Measurements from ENCODE around the gene PRSS38. TPM values are rescaled to one million over a fixed set of nuclear protein-coding genes. Genes with fewer than 3 reads are reported as not detected.
"Not testable (repeated sequence)": the region's sequence is repeated elsewhere in the genome, so short reads cannot be mapped to it uniquely, and the experiment has no call there.

PRSS38 gene
- total RNA-seq, 1 experiment from 2014 or later, result not detected

DNA sequence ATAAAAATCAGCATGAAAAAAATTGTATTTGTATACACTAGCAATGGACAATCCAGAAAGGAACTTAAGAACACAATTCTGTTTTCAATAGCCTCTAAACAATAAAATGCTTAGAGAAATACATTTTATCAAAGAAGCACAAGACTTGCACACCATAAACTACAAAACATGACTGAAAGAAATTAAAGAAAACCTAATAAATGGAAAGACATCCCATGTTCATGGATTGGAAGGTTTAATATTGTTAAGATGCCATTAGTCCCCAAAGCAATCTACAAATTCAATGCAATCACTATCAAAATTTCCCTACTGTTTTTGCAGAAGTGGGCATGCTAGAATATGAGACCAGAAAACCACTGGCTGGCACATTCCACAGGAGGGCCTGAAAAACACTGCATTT is 49.4 kb downstream of the PRSS38 start:
- ChIA-PET POLR2A (no interaction called here), CTCF (interaction anchor here (1.1 kb wide), 1 partner anchor 81 kb away, joined by 3 read pairs; no protein-coding TSS in a partner anchor)
- DNase-seq (ENCODE audit: unreplicated experiment), result no peak
- Mint-ChIP-seq H3K27ac (ENCODE audit: low read depth, unreplicated experiment) (no peak overlapping the region), H3K9me3 (ENCODE audit: unreplicated experiment) (no peaks in the 10 kb centered on the region), H3K36me3 (ENCODE audit: insufficient read depth, unreplicated experiment) (no peaks in the 10 kb centered on the region), H3K4me1 (ENCODE audit: insufficient read depth, unreplicated experiment) (no peaks in the 10 kb centered on the region), H3K4me3 (ENCODE audit: unreplicated experiment) (no peak overlapping the region), H3K27me3 (ENCODE audit: insufficient read depth, unreplicated experiment) (no peaks in the 10 kb centered on the region)
- BruUV-seq (replicated peaks), result no TSS peak
- TF ChIP-seq, protein P1, sequence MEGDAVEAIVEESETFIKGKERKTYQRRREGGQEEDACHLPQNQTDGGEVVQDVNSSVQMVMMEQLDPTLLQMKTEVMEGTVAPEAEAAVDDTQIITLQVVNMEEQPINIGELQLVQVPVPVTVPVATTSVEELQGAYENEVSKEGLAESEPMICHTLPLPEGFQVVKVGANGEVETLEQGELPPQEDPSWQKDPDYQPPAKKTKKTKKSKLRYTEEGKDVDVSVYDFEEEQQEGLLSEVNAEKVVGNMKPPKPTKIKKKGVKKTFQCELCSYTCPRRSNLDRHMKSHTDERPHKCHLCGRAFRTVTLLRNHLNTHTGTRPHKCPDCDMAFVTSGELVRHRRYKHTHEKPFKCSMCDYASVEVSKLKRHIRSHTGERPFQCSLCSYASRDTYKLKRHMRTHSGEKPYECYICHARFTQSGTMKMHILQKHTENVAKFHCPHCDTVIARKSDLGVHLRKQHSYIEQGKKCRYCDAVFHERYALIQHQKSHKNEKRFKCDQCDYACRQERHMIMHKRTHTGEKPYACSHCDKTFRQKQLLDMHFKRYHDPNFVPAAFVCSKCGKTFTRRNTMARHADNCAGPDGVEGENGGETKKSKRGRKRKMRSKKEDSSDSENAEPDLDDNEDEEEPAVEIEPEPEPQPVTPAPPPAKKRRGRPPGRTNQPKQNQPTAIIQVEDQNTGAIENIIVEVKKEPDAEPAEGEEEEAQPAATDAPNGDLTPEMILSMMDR (IDR thresholded peaks at IDR 0.05; ENCODE audit: unreplicated experiment), result no peak
- intact Hi-C loops (cut with micrococcal nuclease), result no loop called here

DNA sequence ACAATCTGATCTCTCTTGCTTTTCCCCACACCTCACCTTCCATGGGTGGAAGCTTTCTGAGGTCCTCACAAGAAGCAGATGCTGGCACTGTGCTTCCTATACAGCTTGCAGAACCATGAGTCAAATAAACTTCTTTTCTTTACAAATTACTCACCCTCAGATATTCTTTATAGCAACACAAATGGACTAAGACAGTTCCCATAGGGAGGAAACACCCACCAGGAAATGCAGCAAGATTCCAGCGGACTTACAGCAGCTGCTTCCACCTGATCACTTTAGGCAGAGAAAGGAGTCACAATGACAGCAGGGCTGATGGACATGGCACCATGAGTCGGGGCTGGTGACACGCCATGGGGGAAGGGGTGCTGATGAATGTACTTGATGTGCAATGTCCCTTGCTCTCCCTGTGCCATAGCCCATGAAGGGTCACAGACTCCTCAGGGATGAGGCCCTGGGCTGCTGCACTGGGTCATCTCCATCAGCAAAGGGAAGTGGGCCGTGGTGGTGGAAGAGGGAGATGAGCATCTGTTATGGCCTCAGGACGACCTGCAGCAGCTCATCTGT is 53.9 kb downstream of the PRSS38 start:
- BruUV-seq (replicated peaks), result no TSS peak
- no peaks in the 10 kb centered on the region for H3K4me1 Mint-ChIP-seq (ENCODE audit: insufficient read depth, unreplicated experiment)
- intact Hi-C loops (cut with micrococcal nuclease), result no loop called here
- peaks cover 7% of the 10 kb centered on the region for H3K9me3 Mint-ChIP-seq (ENCODE audit: unreplicated experiment)
- no peak for DNase-seq (ENCODE audit: unreplicated experiment)
- no peak overlapping the region for H3K4me3 Mint-ChIP-seq (ENCODE audit: unreplicated experiment)
- ChIA-PET POLR2A (no interaction called here), CTCF (interaction anchor here (0.6 to 1.1 kb wide), 3 partner anchors 16 to 182 kb away, joined by 3 read pairs; no protein-coding TSS in a partner anchor)
- TF ChIP-seq, protein P1 (IDR thresholded peaks at IDR 0.05; ENCODE audit: unreplicated experiment), result no peak
- H3K36me3 Mint-ChIP-seq (ENCODE audit: insufficient read depth, unreplicated experiment), result no peaks in the 10 kb centered on the region
- H3K27ac Mint-ChIP-seq (ENCODE audit: low read depth, unreplicated experiment), result no peak overlapping the region
- peaks cover 16% of the 10 kb centered on the region for H3K27me3 Mint-ChIP-seq (ENCODE audit: insufficient read depth, unreplicated experiment)

DNA sequence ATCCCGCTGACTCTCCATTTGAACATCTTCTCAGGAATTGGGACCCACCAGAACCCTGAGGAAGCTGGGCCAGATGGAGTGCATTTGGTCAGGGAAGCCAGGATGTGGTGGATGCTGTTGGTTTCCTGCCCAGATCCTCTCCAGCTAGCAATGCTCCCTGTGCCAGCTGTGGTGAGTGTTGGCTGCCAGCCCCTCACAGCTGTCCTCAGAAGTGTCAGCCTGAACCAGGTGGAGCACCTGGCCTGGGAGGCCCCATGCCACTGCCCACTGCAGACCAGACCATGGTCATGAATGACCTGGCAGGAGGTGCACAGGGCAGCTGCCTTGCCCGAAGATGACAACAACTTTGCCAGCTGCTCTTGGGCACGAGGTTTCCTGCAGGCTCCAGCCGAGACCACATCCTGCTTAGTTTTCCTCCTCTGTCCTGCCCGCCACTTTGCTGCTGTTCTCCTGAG is 54.4 kb downstream of the PRSS38 start:
- POLR2A ChIA-PET, result no interaction called here
- BruUV-seq (replicated peaks), result no TSS peak
- intact Hi-C loops (cut with micrococcal nuclease), result no loop called here
- CTCF ChIA-PET, result interaction anchor here (0.6 to 1.1 kb wide), 3 partner anchors 16 to 182 kb away, joined by 3 read pairs; no protein-coding TSS in a partner anchor
- no peak overlapping the region for H3K4me3 Mint-ChIP-seq (ENCODE audit: unreplicated experiment)
- no peaks in the 10 kb centered on the region for H3K4me1 Mint-ChIP-seq (ENCODE audit: insufficient read depth, unreplicated experiment)
- H3K9me3 Mint-ChIP-seq (ENCODE audit: unreplicated experiment), result peaks cover 13% of the 10 kb centered on the region
- TF ChIP-seq, protein P1 (IDR thresholded peaks at IDR 0.05; ENCODE audit: unreplicated experiment), result no peak
- peaks cover 21% of the 10 kb centered on the region for H3K27me3 Mint-ChIP-seq (ENCODE audit: insufficient read depth, unreplicated experiment)
- DNase-seq (ENCODE audit: unreplicated experiment), result no peak
- H3K36me3 Mint-ChIP-seq (ENCODE audit: insufficient read depth, unreplicated experiment), result no peaks in the 10 kb centered on the region
- H3K27ac Mint-ChIP-seq (ENCODE audit: low read depth, unreplicated experiment), result no peak overlapping the region

DNA sequence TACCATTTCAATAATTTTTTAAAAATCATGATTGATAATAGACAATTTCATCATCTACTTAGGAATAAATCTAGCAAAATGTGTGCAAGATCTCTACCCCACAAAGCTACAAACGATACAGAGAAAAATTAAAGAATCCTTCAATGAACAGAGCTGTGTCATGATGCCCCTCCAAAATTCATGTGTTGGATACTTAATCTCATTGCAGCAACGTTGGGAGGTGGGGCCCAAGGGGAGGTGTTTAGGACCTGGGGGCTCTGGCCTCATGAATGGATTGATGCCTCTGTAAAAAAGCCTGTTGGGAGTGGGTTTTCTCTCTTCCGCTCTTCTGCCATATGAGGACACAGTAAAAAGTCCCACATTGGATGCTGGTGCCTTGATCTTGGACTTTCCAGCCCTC is 54.9 kb downstream of the PRSS38 start:
- ChIA-PET POLR2A (no interaction called here), CTCF (interaction anchor here (1.1 kb wide), 2 partner anchors 21 to 107 kb away, joined by 3 read pairs; no protein-coding TSS in a partner anchor)
- no peaks in the 10 kb centered on the region for H3K36me3 Mint-ChIP-seq (ENCODE audit: insufficient read depth, unreplicated experiment)
- TF ChIP-seq, protein P1 (IDR thresholded peaks at IDR 0.05; ENCODE audit: unreplicated experiment), result no peak
- peaks cover 14% of the 10 kb centered on the region for H3K9me3 Mint-ChIP-seq (ENCODE audit: unreplicated experiment)
- no peak overlapping the region for H3K27ac Mint-ChIP-seq (ENCODE audit: low read depth, unreplicated experiment)
- no TSS peak for BruUV-seq (replicated peaks)
- H3K4me1 Mint-ChIP-seq (ENCODE audit: insufficient read depth, unreplicated experiment), result no peaks in the 10 kb centered on the region
- H3K27me3 Mint-ChIP-seq (ENCODE audit: insufficient read depth, unreplicated experiment), result peaks cover 26% of the 10 kb centered on the region
- intact Hi-C loops (cut with micrococcal nuclease), result no loop called here
- no peak for DNase-seq (ENCODE audit: unreplicated experiment)
- H3K4me3 Mint-ChIP-seq (ENCODE audit: unreplicated experiment), result no peak overlapping the region

DNA sequence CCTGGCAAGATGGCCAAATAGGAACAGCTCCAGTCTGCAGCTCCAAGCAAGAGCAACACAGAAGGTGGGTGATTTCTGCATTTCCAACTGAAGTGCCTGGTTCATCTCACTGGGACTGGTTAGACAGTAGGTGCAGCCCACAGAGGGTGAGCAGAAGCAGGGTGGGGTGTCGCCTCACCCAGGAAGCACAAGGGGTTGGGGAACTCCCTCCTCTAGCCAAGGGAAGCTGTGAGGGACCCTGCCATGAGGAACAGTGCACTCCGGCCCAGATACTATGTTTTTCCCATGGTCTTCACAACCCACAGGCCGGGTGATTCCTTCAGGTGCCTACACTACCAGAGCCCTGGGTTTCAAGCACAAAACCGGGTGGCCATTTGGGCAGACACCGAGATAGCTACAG is 56.4 kb downstream of the PRSS38 start:
- BruUV-seq (replicated peaks); CTCF ChIA-PET; H3K4me1 Mint-ChIP-seq (ENCODE audit: insufficient read depth, unreplicated experiment); intact Hi-C loops (cut with micrococcal nuclease); H3K36me3 Mint-ChIP-seq (ENCODE audit: insufficient read depth, unreplicated experiment); DNase-seq (ENCODE audit: unreplicated experiment); H3K27ac Mint-ChIP-seq (ENCODE audit: low read depth, unreplicated experiment); H3K4me3 Mint-ChIP-seq (ENCODE audit: unreplicated experiment): not testable (repeated sequence)
- Mint-ChIP-seq H3K27me3 (ENCODE audit: insufficient read depth, unreplicated experiment) (peaks cover 31% of the 10 kb centered on the region), H3K9me3 (ENCODE audit: unreplicated experiment) (peaks cover 14% of the 10 kb centered on the region)
- POLR2A ChIA-PET, result interaction anchor here (0.6 kb wide), 1 partner anchor 53 kb away, joined by 4 read pairs; no protein-coding TSS in a partner anchor

DNA sequence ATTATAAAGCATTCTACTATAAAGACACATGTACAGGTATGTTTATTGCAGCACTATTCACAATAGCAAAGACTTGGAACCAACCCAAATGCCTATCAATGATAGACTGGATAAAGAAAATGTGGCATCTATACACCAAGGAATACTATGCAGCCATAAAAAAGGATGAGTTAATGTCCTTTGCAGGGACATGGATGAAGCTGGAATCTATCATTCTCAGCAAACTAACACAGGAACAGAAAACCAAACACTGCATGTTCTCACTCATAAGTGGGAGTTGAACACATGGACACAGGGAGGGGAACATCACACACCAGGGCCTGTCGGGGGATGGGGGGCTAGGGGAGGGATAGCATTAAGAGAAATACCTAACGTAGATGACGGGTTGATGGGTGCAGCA is 62.3 kb downstream of the PRSS38 start:
- H3K36me3 Mint-ChIP-seq (ENCODE audit: insufficient read depth, unreplicated experiment); DNase-seq (ENCODE audit: unreplicated experiment); CTCF ChIA-PET; BruUV-seq (replicated peaks); H3K4me1 Mint-ChIP-seq (ENCODE audit: insufficient read depth, unreplicated experiment); H3K4me3 Mint-ChIP-seq (ENCODE audit: unreplicated experiment); POLR2A ChIA-PET; H3K27ac Mint-ChIP-seq (ENCODE audit: low read depth, unreplicated experiment); intact Hi-C loops (cut with micrococcal nuclease): not testable (repeated sequence)
- Mint-ChIP-seq H3K27me3 (ENCODE audit: insufficient read depth, unreplicated experiment) (peaks cover 44% of the 10 kb centered on the region), H3K9me3 (ENCODE audit: unreplicated experiment) (peaks cover 14% of the 10 kb centered on the region)
